Measurements from ENCODE around the gene ASIC3. TPM values are rescaled to one million over a fixed set of nuclear protein-coding genes. Genes with fewer than 3 reads are reported as not detected.

The ASIC3 gene
- total and polyA plus RNA-seq, 4 donors, result 0.37 to 3.9 (median 2.4) TPM

DNA sequence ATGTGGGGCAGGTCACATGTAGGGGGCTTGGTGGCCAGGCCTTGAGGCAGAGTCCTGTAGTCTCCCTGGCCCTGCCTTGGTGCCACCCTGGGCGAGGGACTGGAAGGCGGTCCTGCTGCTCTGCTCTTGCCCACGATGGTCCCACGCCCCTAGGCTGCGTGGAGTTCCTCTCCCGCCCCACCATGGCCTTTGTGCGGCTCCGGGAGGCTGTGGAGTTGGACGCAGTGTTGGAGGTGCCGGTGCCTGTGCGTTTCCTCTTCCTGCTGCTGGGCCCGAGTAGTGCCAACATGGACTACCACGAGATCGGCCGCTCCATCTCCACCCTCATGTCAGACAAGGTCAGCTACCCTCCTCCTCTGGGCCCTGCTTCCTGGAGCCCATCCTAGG, 22.2 kb downstream of the ASIC3 start:
- no peak overlapping the region for H3K9ac ChIP-seq (ENCODE audit: insufficient read depth in 1 of 2, low read length in 2 of 2)
- no peaks in the 10 kb centered on the region for H3K4me1 ChIP-seq (ENCODE audit: control insufficient read depth in 5 of 5, insufficient read depth in 5 of 5, low read length in 5 of 5)
- no peak for ATAC-seq (ENCODE audit: insufficient read depth, low FRiP score)
- H3K36me3 ChIP-seq (ENCODE audit: control insufficient read depth in 4 of 4, insufficient read depth in 4 of 4, low read length in 4 of 4), result peaks cover 25 to 80% (median 38%) of the 10 kb centered on the region in 4 donors
- H3K27ac ChIP-seq (ENCODE audit: low read depth in 1 of 2, low read length in 1 of 2), result no peak overlapping the region
- TF ChIP-seq, protein P1, sequence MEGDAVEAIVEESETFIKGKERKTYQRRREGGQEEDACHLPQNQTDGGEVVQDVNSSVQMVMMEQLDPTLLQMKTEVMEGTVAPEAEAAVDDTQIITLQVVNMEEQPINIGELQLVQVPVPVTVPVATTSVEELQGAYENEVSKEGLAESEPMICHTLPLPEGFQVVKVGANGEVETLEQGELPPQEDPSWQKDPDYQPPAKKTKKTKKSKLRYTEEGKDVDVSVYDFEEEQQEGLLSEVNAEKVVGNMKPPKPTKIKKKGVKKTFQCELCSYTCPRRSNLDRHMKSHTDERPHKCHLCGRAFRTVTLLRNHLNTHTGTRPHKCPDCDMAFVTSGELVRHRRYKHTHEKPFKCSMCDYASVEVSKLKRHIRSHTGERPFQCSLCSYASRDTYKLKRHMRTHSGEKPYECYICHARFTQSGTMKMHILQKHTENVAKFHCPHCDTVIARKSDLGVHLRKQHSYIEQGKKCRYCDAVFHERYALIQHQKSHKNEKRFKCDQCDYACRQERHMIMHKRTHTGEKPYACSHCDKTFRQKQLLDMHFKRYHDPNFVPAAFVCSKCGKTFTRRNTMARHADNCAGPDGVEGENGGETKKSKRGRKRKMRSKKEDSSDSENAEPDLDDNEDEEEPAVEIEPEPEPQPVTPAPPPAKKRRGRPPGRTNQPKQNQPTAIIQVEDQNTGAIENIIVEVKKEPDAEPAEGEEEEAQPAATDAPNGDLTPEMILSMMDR (IDR thresholded peaks at IDR 0.05; ENCODE audit: control extremely low read depth, extremely low read depth), result no peak
- H3K9me3 ChIP-seq (ENCODE audit: control insufficient read depth in 4 of 4, insufficient read depth in 3 of 4, low read length in 3 of 4), result no peaks in the 10 kb centered on the region
- 93 to 96% methylated on average over 15 of the region's 15 CpGs for WGBS, 2 donors
- DNase-seq, result no peak
- no peak overlapping the region for H3K4me3 ChIP-seq
- H3K27me3 ChIP-seq (ENCODE audit: control insufficient read depth in 3 of 3, insufficient read depth in 3 of 3, low read length in 2 of 3), result no peaks in the 10 kb centered on the region

DNA sequence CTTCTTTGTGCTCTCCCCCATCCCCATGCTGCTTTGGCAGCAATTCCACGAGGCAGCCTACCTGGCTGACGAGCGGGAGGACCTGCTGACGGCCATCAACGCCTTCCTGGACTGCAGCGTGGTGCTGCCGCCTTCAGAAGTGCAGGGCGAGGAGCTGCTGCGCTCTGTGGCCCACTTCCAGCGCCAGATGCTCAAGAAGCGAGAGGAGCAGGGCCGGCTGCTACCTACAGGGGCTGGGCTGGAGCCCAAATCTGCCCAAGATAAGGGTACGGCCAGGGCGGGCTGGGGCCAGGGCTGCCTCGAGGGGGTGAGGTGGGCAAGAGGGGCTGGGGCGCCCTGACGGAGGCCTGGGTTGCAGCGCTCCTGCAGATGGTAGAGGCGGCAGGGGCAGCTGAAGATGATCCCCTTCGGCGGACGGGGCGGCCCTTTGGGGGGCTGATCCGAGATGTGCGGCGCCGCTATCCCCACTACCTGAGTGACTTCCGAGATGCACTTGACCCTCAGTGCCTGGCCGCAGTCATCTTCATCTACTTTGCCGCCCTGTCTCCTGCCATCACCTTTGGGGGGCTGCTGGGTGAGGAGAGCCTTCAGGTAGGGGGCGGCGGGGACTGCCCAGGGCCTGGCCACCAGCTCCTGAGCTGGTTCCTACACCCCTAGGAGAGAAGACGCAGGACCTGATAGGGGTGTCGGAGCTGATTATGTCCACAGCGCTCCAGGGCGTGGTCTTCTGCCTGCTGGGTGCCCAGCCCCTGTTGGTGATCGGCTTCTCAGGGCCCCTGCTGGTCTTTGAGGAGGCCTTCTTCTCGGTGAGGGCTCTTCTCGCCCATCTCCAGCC, 22.9 kb downstream of the ASIC3 start:
- Histone ChIP-seq H3K27me3 (ENCODE audit: control insufficient read depth in 3 of 3, insufficient read depth in 3 of 3, low read length in 2 of 3) (no peaks in the 10 kb centered on the region), H3K9ac (ENCODE audit: insufficient read depth in 1 of 2, low read length in 2 of 2) (no peak overlapping the region), H3K36me3 (ENCODE audit: control insufficient read depth in 4 of 4, insufficient read depth in 4 of 4, low read length in 4 of 4) (peaks cover 31 to 80% (median 38%) of the 10 kb centered on the region in 4 donors), H3K4me3 (no peak overlapping the region), H3K9me3 (ENCODE audit: control insufficient read depth in 4 of 4, insufficient read depth in 3 of 4, low read length in 3 of 4) (no peaks in the 10 kb centered on the region), H3K27ac (ENCODE audit: low read depth in 1 of 2, low read length in 1 of 2) (no peak overlapping the region), H3K4me1 (ENCODE audit: control insufficient read depth in 5 of 5, insufficient read depth in 5 of 5, low read length in 5 of 5) (no peaks in the 10 kb centered on the region)
- WGBS, 2 donors, result 95 to 97% methylated on average over 37 to 39 of the region's 39 CpGs
- DNase-seq (no peak), ATAC-seq (ENCODE audit: insufficient read depth, low FRiP score) (no peak)
- TF ChIP-seq, protein P1 (IDR thresholded peaks at IDR 0.05; ENCODE audit: control extremely low read depth, extremely low read depth), result no peak

DNA sequence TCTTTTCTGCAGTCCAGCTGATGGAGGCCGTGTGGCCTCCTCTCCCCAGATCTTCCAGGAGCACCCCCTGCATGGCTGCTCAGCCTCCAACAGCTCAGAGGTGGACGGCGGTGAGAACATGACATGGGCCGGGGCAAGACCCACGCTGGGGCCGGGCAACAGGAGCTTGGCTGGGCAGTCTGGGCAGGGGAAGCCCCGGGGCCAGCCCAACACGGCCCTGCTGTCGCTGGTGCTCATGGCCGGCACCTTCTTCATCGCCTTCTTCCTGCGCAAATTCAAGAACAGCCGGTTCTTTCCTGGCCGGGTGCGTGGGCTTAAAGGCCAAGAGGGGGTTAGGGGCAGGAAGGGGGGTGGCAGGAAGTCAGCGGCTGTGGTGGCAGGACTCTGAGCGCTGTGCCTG, 25.7 kb downstream of the ASIC3 start:
- ATAC-seq (ENCODE audit: insufficient read depth, low FRiP score), result no peak
- Histone ChIP-seq H3K27me3 (ENCODE audit: control insufficient read depth in 3 of 3, insufficient read depth in 3 of 3, low read length in 2 of 3) (no peaks in the 10 kb centered on the region), H3K27ac (ENCODE audit: low read depth in 1 of 2, low read length in 1 of 2) (no peak overlapping the region), H3K9me3 (ENCODE audit: control insufficient read depth in 4 of 4, insufficient read depth in 3 of 4, low read length in 3 of 4) (no peaks in the 10 kb centered on the region), H3K36me3 (ENCODE audit: control insufficient read depth in 4 of 4, insufficient read depth in 4 of 4, low read length in 4 of 4) (peaks cover 23 to 65% (median 32%) of the 10 kb centered on the region in 4 donors), H3K4me3 (no peak overlapping the region), H3K9ac (ENCODE audit: insufficient read depth in 1 of 2, low read length in 2 of 2) (no peak overlapping the region), H3K4me1 (ENCODE audit: control insufficient read depth in 5 of 5, insufficient read depth in 5 of 5, low read length in 5 of 5) (peaks cover 0 to 9% (median 5%) of the 10 kb centered on the region in 5 donors)
- DNase-seq, result no peak
- TF ChIP-seq, protein P1 (IDR thresholded peaks at IDR 0.05; ENCODE audit: control extremely low read depth, extremely low read depth), result no peak
- WGBS, 2 donors, result 85 to 91% methylated on average over 17 of the region's 17 CpGs

Measured in lung (tissue), 12 donors.